Right lobe of liver (tissue), 6 donors: Measurements from ENCODE around the gene GBP5. TPM values are rescaled to one million over a fixed set of nuclear protein-coding genes. Genes with fewer than 3 reads are reported as not detected.
A peak's percentile ranks its signal among the peaks of the same experiment; 100 is the strongest.

Source experiments
- ATAC-seq, 4 donors: fragments of 200-7000 bp; cut with Tn5 transposase; one replicate each; pipeline ENCODE4 v1.9.1; 2020; ENCODE audit warnings: mild to moderate bottlenecking in 4 of 4, moderate library complexity in 4 of 4
- DNase-seq, 3 donors: peaks; one replicate each; pipeline ENCODE4 v3.0.0-alpha.2; 2020
- H3K27ac ChIP-seq, 3 donors: fragments of 200-600 bp; one replicate each; pipeline ENCODE4 v1.8.0; 2022
- H3K27me3 ChIP-seq, 2 donors: fragments of 200-600 bp; one replicate each; pipeline ENCODE4 v1.8.0; 2022
- H3K36me3 ChIP-seq, 4 donors: fragments of 200-600 bp; sonication (generic) in 1 of 4; one replicate each; pipeline versions ENCODE4 v1.5.1 to v1.8.0; 2017 to 2022; ENCODE audit warnings: control low read depth in 1 of 4
- H3K4me1 ChIP-seq, 4 donors: fragments of 200-600 bp; sonication (generic) in 1 of 4; one replicate each; pipeline versions ENCODE4 v1.5.1 to v1.8.0; 2017 to 2022; ENCODE audit warnings: control low read depth in 1 of 4
- H3K4me3 ChIP-seq, 3 donors: fragments of 200-600 bp; one replicate each; pipeline ENCODE4 v1.8.0; 2022
- H3K9me3 ChIP-seq, 4 donors: fragments of 200-600 bp; sonication (generic) in 1 of 4; one replicate each; pipeline versions ENCODE4 v1.5.1 to v1.8.0; 2017 to 2022; ENCODE audit warnings: control low read depth in 1 of 4
- CTCF ChIP-seq, 4 donors: fragments of 200-600 bp in 3 of 4; fragments of 450-650 bp in 1 of 4; IDR thresholded peaks; one replicate each; pipeline versions ENCODE4 v1.5.1 to v1.8.0; 2016 to 2022; ENCODE audit warnings: antibody characterized with exemption in 4 of 4, mild to moderate bottlenecking in 2 of 4
- POLR2A ChIP-seq: fragments of 450-650 bp; IDR thresholded peaks from one replicate; pipeline ENCODE4 v1.6.1; 2017; ENCODE audit warnings: antibody characterized with exemption, mild to moderate bottlenecking
- WGBS: methylation state at CpG from one replicate; pipeline ENCODE4 v1.1.6; 2018; ENCODE audit warnings: low coverage, low lambda C conversion rate; ENCODE audit not compliant: insufficient coverage; ENCODE audit errors: missing lambda C conversion rate; 5-methylcytosine and 5-hydroxymethylcytosine counted together
- intact Hi-C, 2 donors: fragments of 100-400 bp; cut with DNase I; formaldehyde crosslinking; loops; one replicate each; pipeline versions ENCODE4 v1.11.2 to v1.14.1; 2022
- total RNA-seq, 6 experiments: library from RNA; depleted of rRNA in 2 of 6; stranded (reverse); fragments of >200 nt in 2 of 6; fragmentation: NEBNext Ultra II Directional in 3 of 6; extraction: Animal tissue kit (Norgen Biotek cat#: 25700) in 3 of 6; gene quantifications; one replicate each; pipeline versions ENCODE4 v1.1.0 to v1.2.4, GENCODE V29; 2016 to 2023
- donor health status: DM: no; HTN: yes; CAD: no.
- donor health status: DM: no; HTN: no; CAD: no.
- donor health status: DM: no; HTN: no; CAD: no.
- donor health status: DM: no; HTN: yes; CAD: no.
- donor health status: DM: no; HTN: yes; CAD: no.

The GBP5 gene
- total RNA-seq, 6 experiments from 2014 or later, result 0.44 to 5.0 (median 1.5) TPM

GRCh38 chr1:89291276-89291675 is 18.6 kb upstream of the GBP5 start:
- Histone ChIP-seq H3K27me3 (no peaks in the 10 kb centered on the region), H3K36me3 (no peaks in the 10 kb centered on the region), H3K4me1 (peaks cover 0 to 16% (median 6%) of the 10 kb centered on the region in 4 donors), H3K9me3 (no peaks in the 10 kb centered on the region), H3K4me3 (no peak overlapping the region), H3K27ac (no peak overlapping the region)
- TF ChIP-seq POLR2A (no peak), CTCF (IDR thresholded peaks at IDR 0.05) (no peak)
- no CpG with 5 or more reads among the region's 2 CpGs for WGBS
- intact Hi-C loops, result no loop called here
- ATAC-seq (no peak), DNase-seq (no peak)

DNA sequence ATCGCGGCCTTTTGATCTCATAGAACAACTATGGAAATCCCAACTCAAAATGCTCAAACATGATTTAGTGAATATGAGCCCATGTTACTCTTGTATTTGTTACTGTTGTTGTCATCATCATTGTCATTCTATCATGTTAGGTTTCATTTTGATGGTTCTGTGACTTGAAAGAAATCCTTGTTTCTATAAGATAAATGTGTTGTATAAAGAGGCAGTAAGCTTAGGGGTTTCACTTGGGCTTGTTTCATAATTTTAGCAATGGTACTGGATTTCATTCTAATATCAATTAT is 15.3 kb upstream of the GBP5 start:
- no peak overlapping the region for H3K4me3 ChIP-seq
- TF ChIP-seq CTCF (IDR thresholded peaks at IDR 0.05) (no peak), POLR2A (no peak)
- no peak for DNase-seq
- intact Hi-C loops, result no loop called here
- H3K27me3 ChIP-seq, result no peaks in the 10 kb centered on the region
- WGBS, result 54% methylated on average over 2 of the region's 2 CpGs
- no peak for ATAC-seq
- H3K27ac ChIP-seq, result peak overlapping the region in 2 of 3 donors; percentile 7 to 57
- H3K4me1 ChIP-seq, result peaks cover 0 to 24% (median 8%) of the 10 kb centered on the region in 4 donors
- H3K36me3 ChIP-seq, result no peaks in the 10 kb centered on the region
- no peaks in the 10 kb centered on the region for H3K9me3 ChIP-seq

DNA sequence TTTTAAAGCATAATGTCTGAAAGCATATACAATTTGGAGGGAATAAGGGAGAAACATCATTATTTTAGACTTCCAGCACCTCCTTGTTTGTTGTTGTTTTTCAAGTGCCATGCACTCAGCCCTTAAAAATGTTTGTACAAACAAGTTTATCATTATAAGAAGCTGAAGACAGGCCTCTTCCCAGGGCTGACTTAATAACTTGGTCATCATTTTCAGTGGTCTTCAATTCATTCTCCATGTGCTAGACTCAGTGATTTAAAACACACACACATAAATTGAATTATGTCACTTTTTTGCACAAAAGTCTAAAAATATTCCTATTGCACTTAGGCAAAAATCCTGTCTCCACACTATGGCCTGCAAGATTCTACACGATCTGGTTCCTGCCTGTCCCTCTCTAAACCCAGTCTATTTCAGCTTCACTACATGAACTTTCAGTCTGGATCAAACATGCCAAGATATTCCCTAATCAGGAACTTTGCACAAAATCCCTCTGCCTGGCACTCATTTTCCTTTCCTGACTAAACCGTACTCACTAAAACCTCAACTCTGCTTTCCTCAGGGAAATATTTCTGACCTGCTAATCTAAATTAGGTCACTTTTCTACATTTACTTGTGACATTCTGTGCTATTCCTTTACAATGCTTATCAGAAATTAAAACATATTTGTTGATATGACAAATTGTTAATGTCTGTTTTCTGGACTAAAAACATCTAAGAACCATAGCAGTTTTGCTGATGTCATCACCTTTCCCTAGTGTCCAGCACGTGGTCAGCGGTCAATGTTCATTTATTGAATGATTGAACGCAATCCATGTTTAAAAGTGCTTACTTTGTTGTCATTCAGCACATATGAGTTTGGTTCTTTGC is 14.8 kb upstream of the GBP5 start:
- Histone ChIP-seq H3K27me3 (no peaks in the 10 kb centered on the region), H3K9me3 (no peaks in the 10 kb centered on the region), H3K36me3 (no peaks in the 10 kb centered on the region), H3K4me1 (peaks cover 0 to 24% (median 8%) of the 10 kb centered on the region in 4 donors), H3K4me3 (peak overlapping the region in 1 of 3 donors; percentile 19), H3K27ac (peak overlapping the region; percentile 7 to 57 (median 41))
- WGBS, result 14% methylated on average over 5 of the region's 5 CpGs
- TF ChIP-seq POLR2A (no peak), CTCF (IDR thresholded peaks at IDR 0.05) (no peak)
- intact Hi-C loops, result no loop called here
- DNase-seq (no peak), ATAC-seq (peak; percentile 58 to 66 (median 64))

DNA sequence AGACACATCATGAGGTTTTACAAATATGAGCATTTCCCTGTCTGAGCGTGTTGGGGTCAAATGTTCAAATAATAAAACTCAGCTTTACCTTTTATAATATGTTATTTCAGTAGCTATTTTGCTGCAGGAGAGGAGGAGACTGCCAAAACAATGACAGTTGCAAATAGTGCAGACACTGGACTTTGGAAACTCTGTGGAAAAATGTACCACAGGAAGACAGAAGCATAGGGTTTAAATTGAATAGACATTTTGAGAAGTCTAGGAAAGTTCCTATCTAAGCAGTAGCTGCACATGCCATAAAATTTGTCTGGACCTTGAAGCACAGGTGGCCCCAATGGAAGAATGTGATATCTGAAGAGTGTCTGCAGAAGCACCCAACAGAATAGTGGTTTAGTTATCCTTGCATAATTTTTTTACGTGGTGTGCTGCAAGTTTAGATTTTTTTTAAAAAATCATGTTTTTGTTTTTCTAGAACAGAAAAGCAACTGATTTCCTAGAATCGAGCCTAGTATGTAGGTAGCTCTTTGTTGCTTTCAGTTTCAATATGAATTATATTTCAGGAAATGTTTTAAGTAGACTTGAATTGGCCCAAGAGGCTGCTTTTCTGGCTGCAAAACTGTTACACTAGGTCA is 14.0 kb upstream of the GBP5 start:
- peak overlapping the region; percentile 7 to 57 (median 41) for H3K27ac ChIP-seq
- intact Hi-C loops, result no loop called here
- 9% methylated on average over 3 of the region's 3 CpGs for WGBS
- no peaks in the 10 kb centered on the region for H3K27me3 ChIP-seq
- TF ChIP-seq CTCF (IDR thresholded peaks at IDR 0.05), result no peak
- TF ChIP-seq POLR2A, result no peak
- ATAC-seq (peak; percentile 71 to 77 (median 76)), DNase-seq (no peak)
- no peaks in the 10 kb centered on the region for H3K9me3 ChIP-seq
- H3K4me3 ChIP-seq, result peak overlapping the region in 2 of 3 donors; percentile 2 to 19
- no peaks in the 10 kb centered on the region for H3K36me3 ChIP-seq
- H3K4me1 ChIP-seq, result peaks cover 0 to 24% (median 8%) of the 10 kb centered on the region in 4 donors
